ENCODE measurements around the gene TTC7B. TPM values are rescaled to one million over a fixed set of nuclear protein-coding genes. Genes with fewer than 3 reads are reported as not detected.

Gene TTC7B
- total RNA-seq, 4 donors from 2014 or later, result 14.3 to 48.9 (median 32.5) TPM

DNA sequence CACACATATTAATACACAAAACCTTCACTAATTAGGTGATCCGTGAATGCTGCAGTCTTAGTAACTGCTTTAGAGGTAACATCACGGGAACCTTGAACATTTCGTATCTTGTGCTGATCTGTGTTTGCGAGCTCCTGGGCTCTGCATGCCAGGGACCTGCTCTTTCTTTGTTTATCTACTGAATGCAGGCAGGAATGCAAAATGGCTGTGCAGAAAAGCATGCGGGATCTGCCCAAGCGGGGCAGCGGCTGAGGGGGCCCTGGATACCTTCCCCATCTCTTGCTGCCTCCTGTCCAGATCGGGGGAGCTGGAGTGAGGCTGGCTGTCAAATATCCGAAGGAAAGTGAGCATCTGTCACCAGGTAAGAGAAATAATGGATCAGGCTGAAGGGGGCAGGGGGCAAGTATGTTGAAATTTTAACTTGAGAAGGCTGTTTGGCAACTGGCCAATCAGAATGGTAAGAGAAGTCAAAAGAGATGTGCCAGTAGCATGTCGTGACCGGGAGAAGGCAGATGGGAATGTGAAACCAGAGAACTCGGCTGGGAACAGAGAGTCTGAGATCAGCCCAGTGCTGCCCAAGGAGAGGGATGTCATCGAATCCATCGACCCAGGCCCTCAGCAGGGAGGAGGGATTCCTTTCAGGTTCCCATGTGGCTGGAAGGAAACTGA is 191.4 kb downstream of the TTC7B start:
- no peaks in the 10 kb centered on the region for H3K9me3 ChIP-seq
- WGBS, result 57% methylated on average over 14 of the region's 14 CpGs
- H3K36me3 ChIP-seq, result no peaks in the 10 kb centered on the region
- no peaks in the 10 kb centered on the region for H3K27me3 ChIP-seq
- no peak for DNase-seq (ENCODE audit: low spot score in 2 of 2)
- no peak overlapping the region for H3K4me3 ChIP-seq
- no peak for TF ChIP-seq CTCF (IDR thresholded peaks at IDR 0.05)
- peaks cover 38% of the 10 kb centered on the region for H3K4me1 ChIP-seq
- no peak overlapping the region for H3K27ac ChIP-seq

DNA sequence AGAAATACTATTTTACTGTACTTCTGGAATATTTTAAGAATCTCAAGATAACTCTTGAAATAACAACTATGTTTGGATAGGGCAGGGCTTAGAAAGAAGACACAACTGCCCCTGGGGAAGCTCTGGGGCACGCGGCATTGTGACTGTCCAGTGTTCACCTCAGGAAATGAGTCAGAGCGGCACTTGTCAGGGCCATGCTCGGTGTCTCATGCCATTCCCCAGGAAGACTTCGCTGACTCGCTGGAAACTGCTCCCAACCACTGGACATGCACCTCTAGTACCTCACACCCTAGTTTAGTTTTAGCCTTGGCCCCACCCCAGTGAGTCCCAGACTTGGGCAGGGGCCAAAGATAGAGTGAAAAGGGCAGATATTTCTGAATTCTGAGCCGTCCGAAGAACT is 192.0 kb downstream of the TTC7B start:
- Histone ChIP-seq H3K4me3 (no peak overlapping the region), H3K36me3 (no peaks in the 10 kb centered on the region), H3K9me3 (no peaks in the 10 kb centered on the region), H3K27me3 (no peaks in the 10 kb centered on the region), H3K27ac (no peak overlapping the region), H3K4me1 (peaks cover 32% of the 10 kb centered on the region)
- DNase-seq (ENCODE audit: low spot score in 2 of 2), result no peak
- TF ChIP-seq POLR2A (IDR thresholded peaks at IDR 0.05), result no peak
- 56% methylated on average over 8 of the region's 8 CpGs for WGBS

DNA sequence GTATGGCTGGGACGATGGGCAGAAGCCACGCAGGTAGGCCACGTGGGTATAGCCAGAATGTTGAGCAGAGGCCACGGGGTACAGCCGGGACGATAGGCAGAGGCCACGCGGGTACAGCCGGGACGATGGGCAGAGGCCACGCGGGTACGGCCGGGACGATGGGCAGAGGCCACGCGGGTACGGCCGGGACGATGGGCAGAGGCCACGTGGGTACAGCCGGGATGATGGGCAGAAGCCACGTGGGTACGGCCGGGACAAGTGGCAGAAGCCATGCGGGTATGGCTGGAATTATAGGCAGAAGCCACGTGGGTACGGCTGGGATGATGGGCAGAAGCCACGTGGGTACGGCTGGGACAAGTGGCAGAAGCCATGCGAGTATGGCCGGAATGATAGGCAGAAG is 195.0 kb downstream of the TTC7B start:
- H3K4me1 ChIP-seq, result peaks cover 11% of the 10 kb centered on the region
- H3K27me3 ChIP-seq, result no peaks in the 10 kb centered on the region
- no peaks in the 10 kb centered on the region for H3K36me3 ChIP-seq
- TF ChIP-seq POLR2AphosphoS5 (IDR thresholded peaks at IDR 0.05) (no peak), EP300 (IDR thresholded peaks at IDR 0.05) (no peak), POLR2A (IDR thresholded peaks at IDR 0.05) (no peak), CTCF (IDR thresholded peaks at IDR 0.05) (no peak)
- no peak overlapping the region for H3K27ac ChIP-seq
- no peak overlapping the region for H3K4me3 ChIP-seq
- no peaks in the 10 kb centered on the region for H3K9me3 ChIP-seq
- DNase-seq (ENCODE audit: low spot score in 2 of 2), result no peak
- 91% methylated on average over 32 of the region's 32 CpGs for WGBS

DNA sequence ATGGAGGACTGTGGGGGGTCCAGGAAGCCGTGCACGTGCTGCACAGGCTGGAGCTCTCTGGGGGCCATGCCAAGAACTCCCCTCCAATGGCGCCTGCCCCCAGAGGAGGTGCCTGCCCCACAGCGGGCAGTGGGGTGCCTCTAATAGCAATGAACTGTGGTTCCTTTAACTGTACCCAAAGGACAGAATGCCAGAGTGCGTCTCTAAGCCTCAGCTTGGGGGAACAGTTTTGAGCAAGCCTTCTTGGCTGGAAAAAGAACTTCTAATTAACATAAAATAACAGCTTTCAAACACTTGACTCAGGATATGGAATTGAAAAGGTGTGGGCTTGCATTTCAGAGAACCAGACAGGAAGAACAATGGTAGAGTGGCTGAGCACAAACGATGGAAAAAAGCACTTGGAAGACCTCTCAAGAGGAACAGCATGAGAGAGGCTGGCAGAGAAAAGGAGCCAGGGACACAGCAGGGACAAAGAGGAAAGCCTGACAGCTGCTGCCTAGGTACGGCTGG is 195.6 kb downstream of the TTC7B start:
- H3K27ac ChIP-seq, result no peak overlapping the region
- DNase-seq (ENCODE audit: low spot score in 2 of 2), result no peak
- H3K4me3 ChIP-seq, result no peak overlapping the region
- 55% methylated on average over 7 of the region's 7 CpGs for WGBS
- H3K36me3 ChIP-seq, result no peaks in the 10 kb centered on the region
- no peaks in the 10 kb centered on the region for H3K27me3 ChIP-seq
- peaks cover 10% of the 10 kb centered on the region for H3K4me1 ChIP-seq
- H3K9me3 ChIP-seq, result no peaks in the 10 kb centered on the region
- TF ChIP-seq CTCF (IDR thresholded peaks at IDR 0.05), result no peak
- no peak for TF ChIP-seq POLR2A (IDR thresholded peaks at IDR 0.05)
- TF ChIP-seq POLR2AphosphoS5 (IDR thresholded peaks at IDR 0.05), result no peak
- no peak for TF ChIP-seq EP300 (IDR thresholded peaks at IDR 0.05)

GRCh38 chr14:90619911-90620310 is 196.3 kb downstream of the TTC7B start:
- no peaks in the 10 kb centered on the region for H3K27me3 ChIP-seq
- 54% methylated on average over 3 of the region's 8 CpGs for WGBS
- TF ChIP-seq CTCF (IDR thresholded peaks at IDR 0.05), result no peak
- no peak for TF ChIP-seq POLR2AphosphoS5 (IDR thresholded peaks at IDR 0.05)
- TF ChIP-seq POLR2A (IDR thresholded peaks at IDR 0.05), result no peak

DNA sequence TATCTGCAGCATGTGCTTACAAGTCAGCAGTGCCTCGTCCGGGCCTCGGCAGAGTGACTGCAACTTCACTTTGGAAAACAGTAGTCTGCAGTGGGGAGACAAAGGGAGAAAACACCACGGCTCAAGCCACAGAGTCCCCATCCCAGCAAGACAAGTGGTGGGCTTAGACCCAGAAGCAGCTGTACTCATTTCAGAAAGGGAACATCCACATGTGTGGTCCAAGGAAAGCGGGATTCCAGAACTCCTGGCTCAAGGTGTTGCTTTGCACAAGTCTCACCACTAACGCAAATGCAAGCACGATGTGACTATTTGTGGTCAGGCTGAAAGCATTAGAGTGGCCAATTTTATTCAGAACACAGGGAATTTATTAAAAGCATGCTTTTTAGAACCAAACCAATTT is 198.3 kb downstream of the TTC7B start:
- Histone ChIP-seq H3K27ac (no peak overlapping the region), H3K4me3 (no peak overlapping the region), H3K9me3 (no peaks in the 10 kb centered on the region), H3K36me3 (no peaks in the 10 kb centered on the region), H3K27me3 (no peaks in the 10 kb centered on the region), H3K4me1 (no peaks in the 10 kb centered on the region)
- TF ChIP-seq POLR2A (IDR thresholded peaks at IDR 0.05) (no peak), EP300 (IDR thresholded peaks at IDR 0.05) (no peak), POLR2AphosphoS5 (IDR thresholded peaks at IDR 0.05) (no peak), CTCF (IDR thresholded peaks at IDR 0.05) (no peak)
- 87% methylated on average over 4 of the region's 7 CpGs for whole genome bisulfite sequencing
- DNase-seq (ENCODE audit: low spot score in 2 of 2), result no peak

More at GRCh38 chr14:90619911-90620310, 196.3 kb downstream of the TTC7B start:
- DNase-seq (ENCODE audit: low spot score in 2 of 2), result no peak
- no peak overlapping the region for H3K27ac ChIP-seq
- H3K36me3 ChIP-seq, result no peaks in the 10 kb centered on the region
- no peak overlapping the region for H3K4me3 ChIP-seq
- H3K4me1 ChIP-seq, result peaks cover 10% of the 10 kb centered on the region
- no peaks in the 10 kb centered on the region for H3K9me3 ChIP-seq
